NCI-H2081 treated with DMSO at 0.1 percent for 48 hours (cell line): ENCODE measurements around the gene CDH13.

ENCODE experiments used
- DNase-seq: peaks from one replicate; lab custom pipeline; 2025; lab: John Stamatoyannopoulos, UW

CDH13 gene

GRCh38 chr16:82626791-82627261 is at the start of gene CDH13:
Gene CDH13 (plus strand): TSS chr16:82626969.
- DNase-seq = no peak

GRCh38 chr16:82580298-82580890 is 46.4 kb upstream of the CDH13 start:
- no peak for DNase-seq

- DNase-seq = no peak
These were observed 43.8 kb upstream of the CDH13 start for GRCh38 chr16:82582975-82583374.

GRCh38 chr16:82583422-82583821 is 43.3 kb upstream of the CDH13 start:
- DNase-seq = no peak

GRCh38 chr16:82584553-82585152 is 42.1 kb upstream of the CDH13 start:
- DNase-seq = no peak

GRCh38 chr16:82585675-82586074 is 41.1 kb upstream of the CDH13 start:
- DNase-seq = no peak

GRCh38 chr16:82586130-82586529 is 40.6 kb upstream of the CDH13 start:
- DNase-seq = no peak

- no peak for DNase-seq
These were observed 39.5 kb upstream of the CDH13 start for GRCh38 chr16:82587289-82587688.

GRCh38 chr16:82589407-82589806 is 37.4 kb upstream of the CDH13 start:
- DNase-seq = no peak

- DNase-seq = no peak
These were observed 32.7 kb upstream of the CDH13 start for GRCh38 chr16:82594114-82594513.

- no peak for DNase-seq
These were observed 28.0 kb upstream of the CDH13 start for GRCh38 chr16:82598771-82599170.

- DNase-seq = no peak
These were observed 24.7 kb upstream of the CDH13 start for GRCh38 chr16:82601989-82602640.

- DNase-seq = no peak
These were observed 22.9 kb upstream of the CDH13 start for GRCh38 chr16:82603784-82604411.

- DNase-seq = no peak
These were observed 21.7 kb upstream of the CDH13 start for GRCh38 chr16:82605076-82605475.

- DNase-seq = no peak
These were observed 20.7 kb upstream of the CDH13 start for GRCh38 chr16:82605863-82606620.

GRCh38 chr16:82609140-82609539 is 17.6 kb upstream of the CDH13 start:
- DNase-seq = no peak

GRCh38 chr16:82612263-82612662 is 14.5 kb upstream of the CDH13 start:
- no peak for DNase-seq

- no peak for DNase-seq
These were observed 10.4 kb upstream of the CDH13 start for GRCh38 chr16:82616356-82616755.

- no peak for DNase-seq
These were observed 5.0 kb upstream of the CDH13 start for GRCh38 chr16:82621781-82622180.

- no peak for DNase-seq
These were observed 3.5 kb upstream of the CDH13 start for GRCh38 chr16:82623241-82623640.

- DNase-seq = no peak
These were observed 1.5 kb upstream of the CDH13 start for GRCh38 chr16:82625066-82625968.
